Muscle layer of duodenum (tissue), 2 donors: ENCODE measurements around the gene PRR33.

Source experiments
- H3K27ac ChIP-seq: one replicate; pipeline ENCODE4 v1.7.0; 2013; ENCODE audit warnings: mild to moderate bottlenecking, low read length
- H3K27me3 ChIP-seq: one replicate; pipeline ENCODE4 v1.7.0; 2013; ENCODE audit warnings: low read depth, mild to moderate bottlenecking, control low read depth, low read length
- H3K36me3 ChIP-seq, 2 donors: one replicate each; pipeline ENCODE4 v1.7.0; 2013; ENCODE audit warnings: low read length in 2 of 2, control low read depth in 1 of 2, mild to moderate bottlenecking in 1 of 2; ENCODE audit not compliant: insufficient read depth in 2 of 2, control insufficient read depth in 1 of 2
- H3K4me1 ChIP-seq, 2 donors: one replicate each; pipeline ENCODE4 v1.7.0; 2013; ENCODE audit warnings: low read length in 2 of 2, mild to moderate bottlenecking in 2 of 2, control low read depth in 1 of 2, moderate library complexity in 1 of 2; ENCODE audit not compliant: insufficient read depth in 2 of 2, control insufficient read depth in 1 of 2
- H3K4me3 ChIP-seq, 2 donors: one replicate each; pipeline ENCODE4 v1.7.0; 2013; ENCODE audit warnings: low read length in 2 of 2, low read depth in 1 of 2, mild to moderate bottlenecking in 1 of 2
- H3K9me3 ChIP-seq, 2 donors: one replicate each; pipeline ENCODE4 v1.7.0; 2013; ENCODE audit warnings: low read length in 2 of 2, control low read depth in 1 of 2, mild to moderate bottlenecking in 1 of 2; ENCODE audit not compliant: control insufficient read depth in 1 of 2
- donor health status: healthy.

The PRR33 gene

DNA sequence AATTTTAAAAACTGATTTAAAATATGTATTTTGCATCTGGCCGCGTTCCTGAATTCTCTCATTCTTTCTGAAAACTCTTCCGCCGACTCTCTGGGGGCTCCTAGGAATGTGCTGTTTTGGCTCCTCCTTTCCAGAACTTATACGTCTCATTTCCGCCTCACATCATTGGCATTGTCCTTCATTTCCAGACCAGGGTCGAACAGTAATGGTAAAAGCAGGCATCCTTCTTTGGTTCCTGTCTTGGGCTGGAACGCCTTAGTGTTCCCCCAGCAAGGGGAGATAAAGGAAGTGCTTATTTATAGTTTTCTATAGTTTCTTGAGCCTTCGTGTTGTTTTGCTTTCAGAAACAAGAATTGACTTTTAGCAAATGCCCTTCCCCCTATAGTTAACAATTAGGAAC is 16.9 kb upstream of the PRR33 start:
- Histone ChIP-seq H3K9me3 (no peaks in the 10 kb centered on the region), H3K27me3 (no peaks in the 10 kb centered on the region), H3K36me3 (no peaks in the 10 kb centered on the region), H3K4me3 (no peak overlapping the region), H3K4me1 (no peaks in the 10 kb centered on the region), H3K27ac (no peak overlapping the region)

GRCh38 chr11:1906611-1907423 is 15.1 kb upstream of the PRR33 start:
- H3K4me1 ChIP-seq = no peaks in the 10 kb centered on the region

DNA sequence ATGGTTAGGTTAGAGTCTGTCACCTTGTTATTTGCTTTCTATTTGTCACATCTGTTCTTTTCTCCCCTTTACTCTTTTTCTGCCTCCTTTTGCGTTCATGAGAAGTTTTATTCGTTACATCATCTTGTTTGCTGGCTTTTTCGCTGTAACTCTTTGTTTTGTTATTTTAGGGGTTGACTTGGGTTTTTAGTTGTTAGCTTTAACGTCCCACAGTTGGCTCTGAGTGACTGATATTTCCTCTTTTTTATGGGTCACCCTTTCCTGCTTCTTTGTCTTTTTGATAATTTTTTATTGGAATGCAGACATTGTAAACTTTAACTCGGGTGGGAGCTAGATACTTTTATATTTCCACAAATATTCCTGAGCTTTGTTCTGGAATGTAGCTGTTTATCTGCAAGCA is 14.5 kb upstream of the PRR33 start:
- no peaks in the 10 kb centered on the region for H3K4me1 ChIP-seq
- no peaks in the 10 kb centered on the region for H3K9me3 ChIP-seq
- no peaks in the 10 kb centered on the region for H3K27me3 ChIP-seq
- H3K4me3 ChIP-seq = no peak overlapping the region
- H3K27ac ChIP-seq = no peak overlapping the region
- H3K36me3 ChIP-seq = no peaks in the 10 kb centered on the region

More at GRCh38 chr11:1906611-1907423, 15.1 kb upstream of the PRR33 start:
- Histone ChIP-seq H3K27me3 (no peaks in the 10 kb centered on the region), H3K4me3 (no peak overlapping the region), H3K9me3 (no peaks in the 10 kb centered on the region), H3K27ac (no peak overlapping the region), H3K36me3 (no peaks in the 10 kb centered on the region)

DNA sequence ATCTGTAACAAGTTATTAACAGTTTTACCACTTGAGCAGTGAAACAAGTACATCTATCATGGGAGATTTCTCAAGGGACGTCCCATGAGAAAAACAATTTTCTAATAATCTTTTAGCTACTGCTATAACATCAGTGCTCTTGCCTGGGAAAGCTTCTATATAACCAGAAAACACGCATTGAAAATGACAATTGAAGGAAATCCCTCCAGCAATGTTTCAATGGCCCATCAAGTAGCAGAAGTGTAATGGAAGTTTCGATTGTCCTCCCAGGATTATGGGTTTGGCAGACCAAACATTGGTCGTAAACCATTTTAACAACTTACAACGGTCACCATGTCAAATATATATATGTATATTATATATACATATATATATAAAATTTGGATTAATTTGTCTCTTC is 8.0 kb upstream of the PRR33 start:
- H3K27ac ChIP-seq = no peak overlapping the region
- no peak overlapping the region for H3K4me3 ChIP-seq
- H3K9me3 ChIP-seq = no peaks in the 10 kb centered on the region
- no peaks in the 10 kb centered on the region for H3K36me3 ChIP-seq
- H3K27me3 ChIP-seq = no peaks in the 10 kb centered on the region
- no peaks in the 10 kb centered on the region for H3K4me1 ChIP-seq

DNA sequence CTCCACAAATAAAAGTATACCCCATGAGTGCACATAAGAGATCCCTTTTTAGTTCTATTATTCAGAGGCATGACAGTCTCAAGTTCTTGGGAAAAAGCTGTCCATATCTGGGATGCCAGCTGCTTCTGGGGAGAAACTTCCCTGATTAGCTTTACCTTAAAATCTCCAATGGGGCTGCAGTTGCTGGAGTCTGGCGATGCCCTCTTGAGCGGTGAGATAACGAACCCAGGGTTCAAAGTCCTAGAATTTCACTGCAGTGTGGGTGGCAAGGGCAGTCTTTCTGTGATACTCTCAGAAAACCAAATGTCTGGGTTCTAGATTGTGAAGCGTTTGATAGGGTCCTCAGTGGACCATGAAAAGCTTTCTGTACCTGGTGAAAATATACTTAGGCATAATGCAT is 7.4 kb upstream of the PRR33 start:
- no peaks in the 10 kb centered on the region for H3K4me1 ChIP-seq
- H3K9me3 ChIP-seq = no peaks in the 10 kb centered on the region
- H3K36me3 ChIP-seq = no peaks in the 10 kb centered on the region
- H3K27ac ChIP-seq = no peak overlapping the region
- no peaks in the 10 kb centered on the region for H3K27me3 ChIP-seq
- no peak overlapping the region for H3K4me3 ChIP-seq

- H3K9me3 ChIP-seq = no peaks in the 10 kb centered on the region
- no peaks in the 10 kb centered on the region for H3K4me1 ChIP-seq
- H3K27me3 ChIP-seq = no peaks in the 10 kb centered on the region
- no peak overlapping the region for H3K4me3 ChIP-seq
- H3K36me3 ChIP-seq = no peaks in the 10 kb centered on the region
- H3K27ac ChIP-seq = no peak overlapping the region
Observed at GRCh38 chr11:1896923-1897322, 5.2 kb upstream of the PRR33 start.

- no peaks in the 10 kb centered on the region for H3K27me3 ChIP-seq
- no peak overlapping the region for H3K4me3 ChIP-seq
- H3K36me3 ChIP-seq = no peaks in the 10 kb centered on the region
- H3K9me3 ChIP-seq = no peaks in the 10 kb centered on the region
- H3K27ac ChIP-seq = no peak overlapping the region
- H3K4me1 ChIP-seq = no peaks in the 10 kb centered on the region
Observed at GRCh38 chr11:1896468-1896867, 4.8 kb upstream of the PRR33 start.

DNA sequence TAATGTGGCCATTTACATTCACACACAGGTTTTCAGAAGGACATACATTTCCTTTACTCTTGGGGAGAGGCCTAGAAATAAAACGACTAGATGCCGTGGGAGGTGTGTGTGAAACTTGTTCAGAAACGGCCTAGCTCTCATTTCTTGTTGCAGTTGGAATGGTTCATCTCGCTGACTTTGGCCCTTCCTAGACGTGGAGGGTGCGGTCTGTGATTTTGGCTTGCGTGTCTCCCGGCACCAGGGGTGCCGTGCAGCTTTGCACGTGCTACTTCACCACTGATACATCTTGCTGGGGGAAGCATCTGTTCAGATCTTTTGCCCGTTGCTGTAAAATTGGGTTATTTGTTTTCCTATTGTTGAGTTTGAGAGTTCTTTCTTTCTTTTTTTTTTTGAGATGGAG is 3.1 kb upstream of the PRR33 start:
- Histone ChIP-seq H3K27ac (no peak overlapping the region), H3K4me1 (no peaks in the 10 kb centered on the region), H3K4me3 (no peak overlapping the region), H3K9me3 (no peaks in the 10 kb centered on the region), H3K36me3 (no peaks in the 10 kb centered on the region), H3K27me3 (no peaks in the 10 kb centered on the region)

GRCh38 chr11:1893581-1894359 is 2.1 kb upstream of the PRR33 start:
- H3K27me3 ChIP-seq = no peaks in the 10 kb centered on the region
- no peak overlapping the region for H3K27ac ChIP-seq
- no peak overlapping the region for H3K4me3 ChIP-seq
- no peaks in the 10 kb centered on the region for H3K4me1 ChIP-seq
- no peaks in the 10 kb centered on the region for H3K36me3 ChIP-seq
- no peaks in the 10 kb centered on the region for H3K9me3 ChIP-seq

DNA sequence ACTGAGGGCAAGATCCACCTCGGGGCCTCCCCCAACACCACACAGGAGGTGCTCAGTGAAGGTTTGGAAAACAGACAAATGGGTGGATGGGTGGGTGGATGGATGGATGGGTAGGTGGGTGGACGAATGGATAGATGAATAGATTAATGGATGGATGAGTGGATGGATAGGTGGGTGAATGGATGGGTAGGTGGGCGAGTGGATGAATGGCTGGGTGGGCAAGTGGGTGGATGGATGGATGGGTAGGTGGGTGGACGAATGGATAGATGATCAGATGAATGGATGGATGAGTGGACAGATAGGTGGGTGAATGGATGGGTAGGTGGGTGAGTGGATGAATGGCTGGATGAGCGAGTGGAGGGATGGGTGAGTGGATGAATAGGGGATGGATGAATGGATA is 863 bp upstream of the PRR33 start:
- H3K36me3 ChIP-seq = peaks cover 0 to 4% of the 10 kb centered on the region in 2 donors
- H3K4me1 ChIP-seq = no peaks in the 10 kb centered on the region
- H3K27me3 ChIP-seq = no peaks in the 10 kb centered on the region
- no peak overlapping the region for H3K27ac ChIP-seq
- H3K9me3 ChIP-seq = no peaks in the 10 kb centered on the region
- no peak overlapping the region for H3K4me3 ChIP-seq

DNA sequence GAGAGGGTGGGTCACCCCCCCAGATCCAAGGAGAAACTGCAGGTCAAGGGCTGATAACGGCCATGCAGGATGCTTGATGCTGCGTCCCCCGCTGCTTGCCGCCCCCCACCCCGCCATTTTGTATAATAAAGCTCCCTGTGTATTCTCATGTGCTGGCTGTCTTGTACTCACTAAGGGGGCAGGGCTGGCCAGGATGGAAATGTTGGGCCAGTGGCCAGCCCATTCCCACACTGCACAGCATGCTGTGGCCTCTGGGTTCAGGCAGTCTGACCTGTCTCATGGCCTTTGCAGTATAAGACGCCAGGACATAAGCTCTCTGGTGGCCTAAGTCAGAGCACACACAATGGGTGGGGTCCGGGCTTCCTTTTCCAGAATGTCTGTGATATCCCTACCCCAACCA is 421 bp upstream of the PRR33 start:
- H3K4me3 ChIP-seq = no peak overlapping the region
- peaks cover 0 to 7% of the 10 kb centered on the region in 2 donors for H3K36me3 ChIP-seq
- no peaks in the 10 kb centered on the region for H3K27me3 ChIP-seq
- no peaks in the 10 kb centered on the region for H3K9me3 ChIP-seq
- H3K27ac ChIP-seq = no peak overlapping the region
- H3K4me1 ChIP-seq = no peaks in the 10 kb centered on the region
